ENCODE data around the gene TSHZ2.

DNA sequence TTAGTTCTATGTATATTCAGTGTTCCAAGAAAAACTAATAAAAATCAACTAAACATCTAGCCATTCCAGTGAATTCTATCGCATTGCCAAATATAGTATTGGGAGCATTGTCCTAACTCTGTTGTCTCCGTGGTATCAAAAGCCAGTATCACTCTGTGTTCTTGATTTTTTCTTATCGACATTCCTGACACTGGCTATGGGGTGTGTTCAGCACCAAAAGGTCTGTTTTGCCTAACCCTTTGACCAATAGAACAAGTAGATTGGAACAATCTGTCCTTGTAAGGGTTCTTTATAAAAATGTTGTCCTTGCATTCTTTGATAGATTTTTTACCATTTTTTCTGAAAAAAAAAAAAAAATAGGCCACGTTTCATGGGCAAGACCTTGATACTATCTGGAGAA, 161.5 kb downstream of the TSHZ2 start:
- TF ChIP-seq SUZ12 (IDR thresholded peaks at IDR 0.05; ENCODE audit: extremely low read depth, insufficient read depth, insufficient read length) (no peak), YY1 (IDR thresholded peaks at IDR 0.05; ENCODE audit: insufficient read depth, insufficient read length) (no peak)

Measured in NT2/D1 (cell line).